ENCODE results near the gene TBC1D2B.

DNA sequence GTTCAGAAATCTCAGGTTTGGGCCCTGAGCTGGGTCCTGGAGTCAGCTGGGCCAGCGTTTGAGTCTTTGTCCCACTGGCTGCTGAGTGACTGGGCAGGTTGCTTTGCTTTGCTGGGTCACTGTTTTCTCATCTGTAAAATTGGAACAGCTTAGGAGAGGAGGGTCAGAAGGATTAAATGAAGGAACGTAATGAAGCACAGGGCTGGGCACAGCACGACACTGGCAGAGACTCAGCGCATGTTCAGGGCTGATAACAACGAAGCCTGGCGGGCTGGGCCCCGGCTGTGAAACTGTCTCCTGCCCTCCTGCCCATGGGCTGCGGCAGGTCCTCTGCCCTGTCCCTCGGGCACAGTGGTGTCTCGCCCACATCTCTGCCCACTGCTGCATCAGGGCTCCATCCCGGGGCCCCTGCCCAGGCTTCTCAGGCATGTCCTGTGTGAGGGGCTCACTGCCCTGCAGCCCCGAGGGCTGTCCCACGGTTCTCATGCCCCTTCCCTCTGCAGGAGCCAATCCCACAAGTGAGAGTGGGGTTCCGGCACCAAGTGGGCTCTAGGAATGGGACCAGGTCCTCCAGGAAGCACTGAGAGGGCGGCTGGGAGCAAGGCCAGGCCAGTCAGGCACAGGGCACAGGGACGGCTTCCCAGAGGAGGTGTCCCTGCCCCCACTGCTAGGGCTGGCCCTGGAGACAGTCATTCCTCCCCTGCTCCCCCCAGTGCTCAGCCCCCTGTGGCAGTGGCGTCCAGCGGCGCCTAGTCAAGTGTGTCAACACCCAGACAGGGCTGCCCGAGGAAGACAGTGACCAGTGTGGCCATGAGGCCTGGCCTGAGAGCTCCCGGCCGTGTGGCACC, 88.0 kb downstream of the TBC1D2B start:
- TF ChIP-seq FOXA1 (IDR thresholded peaks at IDR 0.05) = no peak
- TF ChIP-seq BHLHE40 (IDR thresholded peaks at IDR 0.05; ENCODE audit: borderline replicate concordance) = no peak
- no peak for TF ChIP-seq NFRKB (IDR thresholded peaks at IDR 0.05)
- TF ChIP-seq FOXM1 (IDR thresholded peaks at IDR 0.05; ENCODE audit: borderline replicate concordance) = no peak
- TF ChIP-seq ELF4 (IDR thresholded peaks at IDR 0.05) = no peak
- no peak for TF ChIP-seq CTBP1 (IDR thresholded peaks at IDR 0.05; ENCODE audit: borderline replicate concordance)
- TF ChIP-seq SP1 (IDR thresholded peaks at IDR 0.05) = no peak
- no peak for TF ChIP-seq FOXK2 (IDR thresholded peaks at IDR 0.05)

All from HEK293T (cell line).